HG02938 (cell line): ENCODE results near the gene SMIM5.

ENCODE experiments used
- ATAC-seq: cut with Tn5 transposase; IDR thresholded peaks from one replicate; pipeline ENCODE4 v1.9.1; 2021; ENCODE audit warnings: mild to moderate bottlenecking, moderate library complexity; ENCODE audit not compliant: unreplicated experiment

SMIM5 gene

GRCh38 chr17:75602644-75603043 lies 30.6 kb upstream of the SMIM5 start:
- no peak for ATAC-seq

GRCh38 chr17:75603123-75603522 lies 30.1 kb upstream of the SMIM5 start:
- ATAC-seq: no peak

GRCh38 chr17:75604034-75604695 lies 29.1 kb upstream of the SMIM5 start:
- ATAC-seq: no peak

GRCh38 chr17:75605790-75606189 lies 27.4 kb upstream of the SMIM5 start:
- no peak for ATAC-seq

- ATAC-seq: no peak
Observed at GRCh38 chr17:75607086-75607485, 26.1 kb upstream of the SMIM5 start.

GRCh38 chr17:75610103-75610984 lies 22.9 kb upstream of the SMIM5 start:
- no peak for ATAC-seq

GRCh38 chr17:75611851-75612429 lies 21.3 kb upstream of the SMIM5 start:
- no peak for ATAC-seq

GRCh38 chr17:75612906-75613626 lies 20.2 kb upstream of the SMIM5 start:
- ATAC-seq: no peak

- ATAC-seq: no peak
Observed at GRCh38 chr17:75614006-75614405, 19.2 kb upstream of the SMIM5 start.

GRCh38 chr17:75614556-75615270 lies 18.5 kb upstream of the SMIM5 start:
- no peak for ATAC-seq

- ATAC-seq: no peak
Observed at GRCh38 chr17:75615301-75615700, 17.9 kb upstream of the SMIM5 start.

- no peak for ATAC-seq
Observed at GRCh38 chr17:75616521-75617122, 16.6 kb upstream of the SMIM5 start.

GRCh38 chr17:75617218-75617617 lies 16.0 kb upstream of the SMIM5 start:
- no peak for ATAC-seq

- ATAC-seq: no peak
Observed at GRCh38 chr17:75617675-75618074, 15.6 kb upstream of the SMIM5 start.

- no peak for ATAC-seq
Observed at GRCh38 chr17:75619506-75620431, 13.5 kb upstream of the SMIM5 start.

- ATAC-seq: no peak
Observed at GRCh38 chr17:75621489-75621888, 11.7 kb upstream of the SMIM5 start.

- no peak for ATAC-seq
Observed at GRCh38 chr17:75622076-75622475, 11.2 kb upstream of the SMIM5 start.

- no peak for ATAC-seq
Observed at GRCh38 chr17:75622771-75623273, 10.4 kb upstream of the SMIM5 start.

GRCh38 chr17:75623386-75623785 lies 9.8 kb upstream of the SMIM5 start:
- ATAC-seq: no peak
